Measurements from ENCODE around the gene APOL5. TPM values are rescaled to one million over a fixed set of nuclear protein-coding genes. Genes with fewer than 3 reads are reported as not detected.
"Not testable (repeated sequence)": the region's sequence is repeated elsewhere in the genome, so short reads cannot be mapped to it uniquely, and the experiment has no call there.

The APOL5 gene
- total RNA-seq, 4 donors from 2014 or later: 0.29 TPM; not detected in 3

- peaks cover 0 to 15% (median 13%) of the 10 kb centered on the region in 4 donors for H3K36me3 ChIP-seq
- no peaks in the 10 kb centered on the region for H3K9me3 ChIP-seq
- DNase-seq (ENCODE audit: extremely low spot score): no peak
- peak overlapping the region in 1 of 4 donors; percentile 26 for H3K27ac ChIP-seq (replicated peaks in 1 of 4)
- intact Hi-C loops (cut with DNase I): no loop called here
- 38% methylated on average over 7 of the region's 7 CpGs for WGBS
- peaks cover 4 to 18% (median 16%) of the 10 kb centered on the region in 4 donors for H3K4me1 ChIP-seq
- no peak overlapping the region for H3K4me3 ChIP-seq
- H3K27me3 ChIP-seq: no peaks in the 10 kb centered on the region
- TF ChIP-seq POLR2A (IDR thresholded peaks at IDR 0.05; ENCODE audit: low read depth): no peak
- TF ChIP-seq POLR2AphosphoS5 (IDR thresholded peaks at IDR 0.05): peak; percentile 15
- TF ChIP-seq EP300 (IDR thresholded peaks at IDR 0.05): no peak
- TF ChIP-seq CTCF (IDR thresholded peaks at IDR 0.05): no peak
These were observed 16.3 kb downstream of the APOL5 start for GRCh38 chr22:35733791-35734516.

- TF ChIP-seq EP300 (IDR thresholded peaks at IDR 0.05) (no peak), CTCF (IDR thresholded peaks at IDR 0.05) (no peak), POLR2AphosphoS5 (IDR thresholded peaks at IDR 0.05) (no peak), POLR2A (IDR thresholded peaks at IDR 0.05; ENCODE audit: low read depth) (no peak)
- WGBS: 78% methylated on average over 6 of the region's 7 CpGs
- no peak for DNase-seq (ENCODE audit: extremely low spot score)
These were observed 16.8 kb downstream of the APOL5 start for GRCh38 chr22:35734517-35734827.

GRCh38 chr22:35735542-35735941 is 17.9 kb downstream of the APOL5 start:
- 94% methylated on average over 1 of the region's 1 CpG for WGBS
- intact Hi-C loops (cut with DNase I): no loop called here
- TF ChIP-seq POLR2A (IDR thresholded peaks at IDR 0.05; ENCODE audit: low read depth): no peak
- peak in 1 of 2 donors; percentile 7 for TF ChIP-seq POLR2AphosphoS5 (IDR thresholded peaks at IDR 0.05)
- Histone ChIP-seq H3K9me3 (no peaks in the 10 kb centered on the region), H3K4me3 (no peak overlapping the region), H3K27ac (replicated peaks in 1 of 4) (no peak overlapping the region), H3K4me1 (peaks cover 4 to 25% (median 20%) of the 10 kb centered on the region in 4 donors), H3K27me3 (no peaks in the 10 kb centered on the region), H3K36me3 (peaks cover 0 to 30% (median 15%) of the 10 kb centered on the region in 4 donors)
- DNase-seq (ENCODE audit: extremely low spot score): no peak

More at GRCh38 chr22:35734517-35734827, 16.8 kb downstream of the APOL5 start:
- intact Hi-C loops (cut with DNase I): no loop called here
- Histone ChIP-seq H3K27me3 (no peaks in the 10 kb centered on the region), H3K9me3 (no peaks in the 10 kb centered on the region), H3K36me3 (peaks cover 0 to 20% (median 15%) of the 10 kb centered on the region in 4 donors), H3K27ac (replicated peaks in 1 of 4) (peak overlapping the region in 1 of 4 donors; percentile 26), H3K4me1 (peaks cover 4 to 18% (median 16%) of the 10 kb centered on the region in 4 donors), H3K4me3 (no peak overlapping the region)

GRCh38 chr22:35736166-35736565 is 18.5 kb downstream of the APOL5 start:
- intact Hi-C loops (cut with DNase I): no loop called here
- Histone ChIP-seq H3K27me3 (no peaks in the 10 kb centered on the region), H3K9me3 (no peaks in the 10 kb centered on the region), H3K4me1 (peaks cover 8 to 25% (median 20%) of the 10 kb centered on the region in 4 donors), H3K27ac (replicated peaks in 1 of 4) (no peak overlapping the region), H3K4me3 (no peak overlapping the region), H3K36me3 (peaks cover 0 to 35% (median 15%) of the 10 kb centered on the region in 4 donors)
- TF ChIP-seq EP300 (IDR thresholded peaks at IDR 0.05): no peak
- no peak for TF ChIP-seq POLR2AphosphoS5 (IDR thresholded peaks at IDR 0.05)
- no peak for TF ChIP-seq POLR2A (IDR thresholded peaks at IDR 0.05; ENCODE audit: low read depth)
- no peak for TF ChIP-seq CTCF (IDR thresholded peaks at IDR 0.05)
- 100% methylated on average over 4 of the region's 5 CpGs for WGBS
- DNase-seq (ENCODE audit: extremely low spot score): no peak

- WGBS: 82% methylated on average over 11 of the region's 12 CpGs
- Histone ChIP-seq H3K36me3 (peaks cover 0 to 35% (median 15%) of the 10 kb centered on the region in 4 donors), H3K27me3 (no peaks in the 10 kb centered on the region), H3K4me1 (peaks cover 13 to 25% (median 20%) of the 10 kb centered on the region in 4 donors), H3K27ac (replicated peaks in 1 of 4) (no peak overlapping the region), H3K9me3 (no peaks in the 10 kb centered on the region), H3K4me3 (no peak overlapping the region)
- intact Hi-C loops (cut with DNase I): no loop called here
- no peak for DNase-seq (ENCODE audit: extremely low spot score)
- TF ChIP-seq POLR2A (IDR thresholded peaks at IDR 0.05; ENCODE audit: low read depth) (no peak), POLR2AphosphoS5 (IDR thresholded peaks at IDR 0.05) (no peak), EP300 (IDR thresholded peaks at IDR 0.05) (no peak), CTCF (IDR thresholded peaks at IDR 0.05) (no peak)
These were observed 19.0 kb downstream of the APOL5 start for GRCh38 chr22:35736701-35737100.

DNA sequence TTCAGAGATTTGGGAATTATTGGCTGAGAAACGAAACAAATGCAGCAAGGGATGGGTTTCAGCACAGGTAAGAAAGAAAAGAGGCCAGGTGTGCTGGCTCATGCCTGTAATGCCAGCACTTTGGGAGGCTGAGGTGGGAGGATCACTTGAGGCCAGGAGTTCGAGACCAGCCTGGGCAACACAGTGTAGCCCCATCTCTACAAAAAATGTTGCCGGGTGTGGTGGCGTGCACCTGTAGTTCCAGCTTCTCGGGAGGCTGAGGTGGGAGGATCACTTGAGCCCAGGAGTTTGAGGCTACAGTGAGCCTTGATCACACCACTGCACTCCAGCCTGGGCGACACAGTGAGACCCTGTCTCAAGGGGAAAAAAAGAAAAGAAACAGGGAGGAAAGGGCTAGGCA is 20.2 kb downstream of the APOL5 start:
- DNase-seq (ENCODE audit: extremely low spot score); intact Hi-C loops (cut with DNase I); H3K4me3 ChIP-seq; H3K27me3 ChIP-seq; H3K9me3 ChIP-seq; H3K27ac ChIP-seq (replicated peaks in 1 of 4): not testable (repeated sequence)
- 97% methylated on average over 6 of the region's 6 CpGs for WGBS
- Histone ChIP-seq H3K4me1 (peaks cover 17 to 29% (median 25%) of the 10 kb centered on the region in 4 donors), H3K36me3 (peaks cover 0 to 47% (median 20%) of the 10 kb centered on the region in 4 donors)

Data from esophagus muscularis mucosa (tissue), 4 donors.